OCI-LY3 (cell line): ENCODE results near the gene KIAA1671.

Experiments
- H2AFZ ChIP-seq: fragments of 200-600, 300-600 bp; shearing (Covaris generic); 2 replicates; pipeline ENCODE4 v1.6.0; 2014; ENCODE audit warnings: antibody characterized with exemption, low read depth, low read length
- H3K27ac ChIP-seq: fragments of 200-600, 300-600 bp; sonication (generic); 2 replicates; pipeline ENCODE4 v1.5.1; 2014; ENCODE audit warnings: mild to moderate bottlenecking, low read length, moderate library complexity, mixed read lengths
- H3K27me3 ChIP-seq: fragments of 200-600, 300-600 bp; sonication (generic); 2 replicates; pipeline ENCODE4 v1.6.1; 2014; ENCODE audit warnings: low read depth, low read length, mixed read lengths
- H3K36me3 ChIP-seq: fragments of 200-600, 300-600 bp; sonication (generic); replicated peaks from 2 replicates; pipeline ENCODE3; 2014; ENCODE audit warnings: low read depth, low read length, mixed read lengths
- H3K4me1 ChIP-seq: fragments of 300-600, 200-600 bp; sonication (generic); 2 replicates; pipeline ENCODE4 v1.6.1; 2014; ENCODE audit warnings: low read length, mixed read lengths
- H3K4me2 ChIP-seq: fragments of 200-600, 300-600 bp; sonication (generic); 2 replicates; pipeline ENCODE4 v1.6.1; 2014; ENCODE audit warnings: low read length, mixed read lengths
- H3K4me3 ChIP-seq: fragments of 300-600, 200-600 bp; sonication (generic); 2 replicates; pipeline ENCODE4 v1.5.1; 2014; ENCODE audit warnings: antibody characterized with exemption, mild to moderate bottlenecking, low read length, moderate library complexity
- H3K79me2 ChIP-seq: fragments of 300-600, 200-600 bp; shearing (Covaris generic); 2 replicates; pipeline ENCODE4 v1.6.1; 2014; ENCODE audit warnings: mild to moderate bottlenecking, low read length, mixed read lengths
- H3K9ac ChIP-seq: fragments of 300-600, 200-600 bp; shearing (Covaris generic); 2 replicates; pipeline ENCODE4 v1.6.0; 2014; ENCODE audit warnings: mild to moderate bottlenecking, low read length, moderate library complexity
- H3K9me3 ChIP-seq: fragments of 200-600, 300-600 bp; shearing (Covaris generic); 2 replicates; pipeline ENCODE4 v1.6.1; 2014; ENCODE audit warnings: low read length, mixed read lengths; ENCODE audit not compliant: insufficient read depth
- H4K20me1 ChIP-seq: fragments of 200-600, 300-600 bp; sonication (generic); 2 replicates; pipeline ENCODE4 v1.6.1; 2016; ENCODE audit warnings: low read length, mixed read lengths; ENCODE audit not compliant: insufficient read depth
- CTCF ChIP-seq: fragments of 200-600, 300-600 bp; sonication (generic); IDR thresholded peaks from 2 replicates; pipeline ENCODE4 v1.5.1; 2014; ENCODE audit warnings: antibody characterized with exemption, low read length, low read depth
- EZH2phosphoT487 ChIP-seq: fragments of 200-600 bp; shearing (Covaris generic); IDR thresholded peaks from 2 replicates; pipeline ENCODE4 v1.6.1; 2018; ENCODE audit warnings: antibody characterized with exemption, mixed run types, low read depth

KIAA1671 gene

GRCh38 chr22:24977370-24978221, 25.1 kb downstream of the KIAA1671 start:
- H3K4me1 ChIP-seq: no peaks in the 10 kb centered on the region
- no peak overlapping the region for H2AFZ ChIP-seq
- H4K20me1 ChIP-seq: no peaks in the 10 kb centered on the region
- TF ChIP-seq CTCF (no peak), EZH2phosphoT487 (no peak)
- H3K9me3 ChIP-seq: no peaks in the 10 kb centered on the region
- H3K27me3 ChIP-seq: peaks cover 10% of the 10 kb centered on the region
- no peak overlapping the region for H3K9ac ChIP-seq
- H3K27ac ChIP-seq: no peak overlapping the region
- no peak overlapping the region for H3K4me3 ChIP-seq
- H3K36me3 ChIP-seq: no peaks in the 10 kb centered on the region
- no peak overlapping the region for H3K4me2 ChIP-seq
- H3K79me2 ChIP-seq: no peaks in the 10 kb centered on the region

- Histone ChIP-seq H3K4me2 (no peak overlapping the region), H3K27me3 (peaks cover 14% of the 10 kb centered on the region), H2AFZ (no peak overlapping the region), H3K9ac (no peak overlapping the region), H3K4me3 (no peak overlapping the region), H3K36me3 (no peaks in the 10 kb centered on the region), H3K4me1 (no peaks in the 10 kb centered on the region), H3K27ac (no peak overlapping the region), H4K20me1 (no peaks in the 10 kb centered on the region), H3K79me2 (no peaks in the 10 kb centered on the region), H3K9me3 (no peaks in the 10 kb centered on the region)
- TF ChIP-seq EZH2phosphoT487 (no peak), CTCF (no peak)
These were observed 25.8 kb downstream of the KIAA1671 start for GRCh38 chr22:24978308-24978707.

DNA sequence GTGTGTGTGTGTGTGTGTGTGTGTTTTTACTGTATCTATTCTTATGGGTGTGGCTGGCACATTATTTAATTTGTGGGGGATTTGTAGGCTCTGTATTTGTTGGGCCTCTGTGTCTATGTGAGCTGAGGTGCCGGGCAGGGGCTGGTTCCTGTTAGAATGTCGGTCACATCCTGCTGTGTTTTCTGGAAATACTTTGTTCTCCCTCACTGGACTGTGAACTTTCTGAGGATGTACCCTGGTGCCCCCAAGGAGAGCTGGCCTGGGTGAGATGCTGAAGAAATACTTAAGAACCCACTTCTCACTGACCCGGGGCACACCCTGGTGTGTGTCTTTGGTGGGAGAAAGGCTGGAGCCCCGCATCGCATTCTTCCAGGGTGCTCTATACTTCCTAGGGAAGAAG, 28.6 kb downstream of the KIAA1671 start:
- H3K27me3 ChIP-seq: peaks cover 11% of the 10 kb centered on the region
- no peak overlapping the region for H3K4me2 ChIP-seq
- H3K9me3 ChIP-seq: no peaks in the 10 kb centered on the region
- TF ChIP-seq CTCF (no peak), EZH2phosphoT487 (no peak)
- no peaks in the 10 kb centered on the region for H3K36me3 ChIP-seq
- H3K79me2 ChIP-seq: no peaks in the 10 kb centered on the region
- no peak overlapping the region for H3K4me3 ChIP-seq
- no peak overlapping the region for H3K9ac ChIP-seq
- H3K27ac ChIP-seq: no peak overlapping the region
- H4K20me1 ChIP-seq: no peaks in the 10 kb centered on the region
- no peaks in the 10 kb centered on the region for H3K4me1 ChIP-seq
- no peak overlapping the region for H2AFZ ChIP-seq

DNA sequence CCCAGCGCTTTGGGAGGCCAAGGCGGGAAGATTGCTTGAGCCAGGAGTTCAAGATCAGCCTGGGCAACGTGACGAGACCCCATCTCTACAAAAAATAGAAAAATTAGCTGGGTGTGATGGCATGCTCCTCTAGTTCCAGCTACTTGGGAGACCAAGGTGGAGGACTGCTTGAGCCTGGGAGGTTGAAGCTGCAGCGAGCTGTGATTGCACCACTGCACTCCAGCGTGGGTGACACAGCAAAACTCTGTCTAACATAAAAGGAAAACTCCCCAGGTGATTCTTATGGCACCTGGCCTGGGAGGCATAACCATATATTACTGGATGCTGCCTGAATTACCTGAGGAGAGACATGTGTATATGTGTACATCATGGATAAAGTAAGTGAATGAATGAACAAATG, 29.1 kb downstream of the KIAA1671 start:
- TF ChIP-seq EZH2phosphoT487 (no peak), CTCF (no peak)
- no peak overlapping the region for H3K4me3 ChIP-seq
- H3K27ac ChIP-seq: no peak overlapping the region
- H3K4me1 ChIP-seq: no peaks in the 10 kb centered on the region
- peaks cover 11% of the 10 kb centered on the region for H3K27me3 ChIP-seq
- H2AFZ ChIP-seq: no peak overlapping the region
- no peak overlapping the region for H3K4me2 ChIP-seq
- no peaks in the 10 kb centered on the region for H3K36me3 ChIP-seq
- H3K9me3 ChIP-seq: no peaks in the 10 kb centered on the region
- H3K9ac ChIP-seq: no peak overlapping the region
- H4K20me1 ChIP-seq: no peaks in the 10 kb centered on the region
- no peaks in the 10 kb centered on the region for H3K79me2 ChIP-seq
